HEK293 (cell line): ENCODE results near the gene PDE1C.

Source experiments
- CTCF ChIA-PET: fragments of 350-600 bp; formaldehyde crosslinking; extraction: SDS; loops from one replicate; lab custom pipeline; 2021; ENCODE audit warnings: antibody characterized with exemption; lab: Yijun Ruan, JAX
- POLR2A ChIA-PET: fragments of 300-600 bp; formaldehyde crosslinking; extraction: SDS; loops from one replicate; lab custom pipeline; 2020; ENCODE audit warnings: antibody characterized with exemption, inconsistent platforms; lab: Yijun Ruan, JAX
- H3K27ac ChIP-seq: fragments of 200-500 bp; sonication (Bioruptor generic); 2 replicates; pipeline ENCODE4 v1.5.1; 2014; ENCODE audit warnings: low read depth, low read length, control low read depth, inconsistent platforms; ENCODE audit errors: extremely low read depth
- H3K36me3 ChIP-seq, 2 experiments: fragments of 200-500 bp in 1 of 2; sonication (Bioruptor generic) in 1 of 2; 1 replicate in 1 of 2; 2 replicates in 1 of 2; pipeline ENCODE4 v1.5.1; 2014 to 2017; ENCODE audit warnings: inconsistent platforms in 2 of 2, low read length in 2 of 2; ENCODE audit not compliant: control insufficient read depth in 2 of 2, insufficient read depth in 1 of 2
- H3K4me1 ChIP-seq: fragments of 200-500 bp; sonication (Bioruptor generic); 2 replicates; pipeline ENCODE4 v1.5.1; 2014; ENCODE audit warnings: mild to moderate bottlenecking, low read length, inconsistent platforms; ENCODE audit not compliant: control insufficient read depth, insufficient read depth
- H3K4me3 ChIP-seq: 2 replicates; pipeline ENCODE4 v1.5.1; 2011; ENCODE audit warnings: low read depth, mild to moderate bottlenecking, control low read depth, low read length, moderate library complexity
- H3K9me3 ChIP-seq: fragments of 200-500 bp; sonication (Bioruptor generic); 2 replicates; pipeline ENCODE4 v1.5.1; 2014; ENCODE audit warnings: low read depth, low read length, inconsistent platforms; ENCODE audit not compliant: control insufficient read depth, insufficient read depth
- BCL11A ChIP-seq: fragments of 450-650 bp; formaldehyde crosslinking; IDR thresholded peaks from 2 replicates; pipeline ENCODE4 v1.5.1; 2016; ENCODE audit warnings: low read depth, missing biosample characterization, missing genetic modification characterization
- FEZF1 ChIP-seq: fragments of 450-650 bp; formaldehyde crosslinking; IDR thresholded peaks from 2 replicates; pipeline ENCODE4 v1.5.1; 2016; ENCODE audit warnings: missing biosample characterization, missing genetic modification characterization
- IKZF3 ChIP-seq: fragments of 450-650 bp; IDR thresholded peaks from 2 replicates; pipeline ENCODE4 v1.5.0; 2018; ENCODE audit warnings: missing biosample characterization, mild to moderate bottlenecking, missing genetic modification characterization, moderate library complexity
- KLF7 ChIP-seq: fragments of 450-650 bp; formaldehyde crosslinking; IDR thresholded peaks from 2 replicates; pipeline ENCODE4 v1.5.1; 2016; ENCODE audit warnings: missing biosample characterization, missing genetic modification characterization, borderline replicate concordance
- SP2 ChIP-seq: fragments of 450-650 bp; formaldehyde crosslinking; IDR thresholded peaks from 2 replicates; pipeline ENCODE4 v1.5.1; 2016; ENCODE audit warnings: missing biosample characterization, missing genetic modification characterization
- TCF7L2 ChIP-seq: IDR thresholded peaks from 2 replicates; pipeline ENCODE4 v1.6.1; 2011; ENCODE audit warnings: low read depth, mild to moderate bottlenecking, inconsistent platforms, low read length, moderate library complexity, borderline replicate concordance
- ZBTB21 ChIP-seq: fragments of 450-650 bp; formaldehyde crosslinking; IDR thresholded peaks from 2 replicates; pipeline ENCODE4 v1.5.1; 2017; ENCODE audit warnings: missing biosample characterization, missing genetic modification characterization
- ZFP3 ChIP-seq: fragments of 450-650 bp; formaldehyde crosslinking; IDR thresholded peaks from 2 replicates; pipeline ENCODE4 v1.5.1; 2016; ENCODE audit warnings: low read depth, missing biosample characterization, missing genetic modification characterization
- ZFP69B ChIP-seq: fragments of 450-650 bp; formaldehyde crosslinking; IDR thresholded peaks from 2 replicates; pipeline ENCODE4 v1.5.1; 2016; ENCODE audit warnings: missing biosample characterization, missing genetic modification characterization
- ZNF10 ChIP-seq: fragments of 450-650 bp; formaldehyde crosslinking; IDR thresholded peaks from 2 replicates; pipeline ENCODE4 v1.5.1; 2017; ENCODE audit warnings: missing biosample characterization, missing genetic modification characterization
- ZNF16 ChIP-seq: fragments of 450-650 bp; formaldehyde crosslinking; IDR thresholded peaks from 2 replicates; pipeline ENCODE4 v1.5.1; 2016; ENCODE audit warnings: low read depth, missing biosample characterization, missing genetic modification characterization
- ZNF174 ChIP-seq: fragments of 450-650 bp; formaldehyde crosslinking; IDR thresholded peaks from 2 replicates; pipeline ENCODE4 v1.5.0; 2017; ENCODE audit warnings: missing biosample characterization, mild to moderate bottlenecking, missing genetic modification characterization
- ZNF24 ChIP-seq: fragments of 450-650 bp; formaldehyde crosslinking; IDR thresholded peaks from 2 replicates; pipeline ENCODE4 v1.5.1; 2016; ENCODE audit warnings: missing biosample characterization, missing genetic modification characterization
- ZNF350 ChIP-seq: fragments of 450-650 bp; formaldehyde crosslinking; IDR thresholded peaks from 2 replicates; pipeline ENCODE4 v1.5.0; 2017; ENCODE audit warnings: missing biosample characterization, mild to moderate bottlenecking, missing genetic modification characterization
- ZNF354C ChIP-seq: fragments of 450-650 bp; formaldehyde crosslinking; IDR thresholded peaks from 2 replicates; pipeline ENCODE4 v1.5.1; 2016; ENCODE audit warnings: missing biosample characterization, missing genetic modification characterization, low read depth, borderline replicate concordance
- ZNF548 ChIP-seq: fragments of 450-650 bp; formaldehyde crosslinking; IDR thresholded peaks from 2 replicates; pipeline ENCODE4 v1.5.1; 2016; ENCODE audit warnings: missing biosample characterization, missing genetic modification characterization
- ZNF623 ChIP-seq: fragments of 450-650 bp; formaldehyde crosslinking; IDR thresholded peaks from 2 replicates; pipeline ENCODE4 v1.5.1; 2016; ENCODE audit warnings: missing biosample characterization, missing genetic modification characterization
- ZNF664 ChIP-seq: fragments of 450-650 bp; formaldehyde crosslinking; IDR thresholded peaks from 2 replicates; pipeline ENCODE4 v1.5.1; 2016; ENCODE audit warnings: missing biosample characterization, missing genetic modification characterization
- TF ChIP-seq, protein P1 (sequence below): fragments of 450-650 bp; formaldehyde crosslinking; IDR thresholded peaks from 2 replicates; pipeline ENCODE4 v1.5.1; 2017; ENCODE audit warnings: missing biosample characterization, missing genetic modification characterization
- TF ChIP-seq, protein P2 (sequence below): fragments of 450-650 bp; formaldehyde crosslinking; IDR thresholded peaks from 2 replicates; pipeline ENCODE4 v1.5.1; 2016; ENCODE audit warnings: missing biosample characterization, missing genetic modification characterization
- TF ChIP-seq, protein P3 (sequence below): fragments of 450-650 bp; formaldehyde crosslinking; IDR thresholded peaks from 2 replicates; pipeline ENCODE4 v1.5.0; 2017; ENCODE audit warnings: missing biosample characterization, missing genetic modification characterization, borderline replicate concordance
- TF ChIP-seq, protein P4 (sequence below): fragments of 450-650 bp; formaldehyde crosslinking; IDR thresholded peaks from 2 replicates; pipeline ENCODE4 v1.5.1; 2016; ENCODE audit warnings: missing biosample characterization, missing genetic modification characterization
- TF ChIP-seq, protein P5 (sequence below): fragments of 450-650 bp; formaldehyde crosslinking; IDR thresholded peaks from 2 replicates; pipeline ENCODE4 v1.5.1; 2017; ENCODE audit warnings: missing biosample characterization, missing genetic modification characterization
- TF ChIP-seq, protein P6 (sequence below): fragments of 450-650 bp; formaldehyde crosslinking; conservative IDR thresholded peaks from 2 replicates; pipeline ENCODE4 v1.5.1; 2016; ENCODE audit warnings: low read depth, missing biosample characterization, missing genetic modification characterization

Gene PDE1C

DNA sequence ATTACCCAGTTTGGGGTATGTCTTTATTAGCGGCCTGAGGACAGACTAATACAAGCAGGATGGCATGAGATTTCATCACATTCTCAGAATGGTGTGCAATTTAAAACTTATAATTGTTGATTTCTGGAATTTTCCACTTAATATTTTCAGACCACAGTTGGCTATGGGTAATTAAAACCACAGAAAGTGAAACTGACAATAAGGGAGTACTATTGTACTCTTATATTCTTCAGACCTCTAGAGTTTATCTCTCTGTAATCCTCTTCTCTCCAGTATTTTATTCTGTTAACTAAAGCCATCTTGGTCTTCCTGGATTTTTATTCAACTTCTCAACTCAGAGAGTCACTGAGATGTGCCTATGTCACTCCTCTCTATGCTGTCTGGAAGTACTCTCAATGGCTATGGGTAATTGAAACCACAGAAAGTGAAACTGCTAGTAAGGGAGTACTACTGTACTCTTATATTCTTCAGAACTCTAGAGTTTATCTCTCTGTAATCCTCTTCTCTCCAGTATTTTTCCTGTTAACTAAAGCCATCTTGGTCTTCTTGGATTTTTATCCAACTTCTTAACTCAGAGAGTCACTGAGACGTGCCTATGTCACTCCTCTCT, 264.9 kb downstream of the PDE1C start:
- no peaks in the 10 kb centered on the region for H3K36me3 ChIP-seq
- ChIA-PET CTCF (no interaction called here), POLR2A (no interaction called here)
- TF ChIP-seq ZNF350 (tag by site-specific recombination) = no peak
- TF ChIP-seq BCL11A = no peak
- no peak for TF ChIP-seq KLF7
- TF ChIP-seq SP2 = no peak
- no peak for TF ChIP-seq TCF7L2
- no peak for TF ChIP-seq ZNF174
- TF ChIP-seq FEZF1 (tag by site-specific recombination) = no peak
- no peak for TF ChIP-seq ZNF10 (tag by site-specific recombination)
- TF ChIP-seq IKZF3 (tag by site-specific recombination) = no peak
- TF ChIP-seq ZFP3 (tag by site-specific recombination) = no peak
- TF ChIP-seq ZNF623 (tag by site-specific recombination) = no peak
- TF ChIP-seq, protein P1, sequence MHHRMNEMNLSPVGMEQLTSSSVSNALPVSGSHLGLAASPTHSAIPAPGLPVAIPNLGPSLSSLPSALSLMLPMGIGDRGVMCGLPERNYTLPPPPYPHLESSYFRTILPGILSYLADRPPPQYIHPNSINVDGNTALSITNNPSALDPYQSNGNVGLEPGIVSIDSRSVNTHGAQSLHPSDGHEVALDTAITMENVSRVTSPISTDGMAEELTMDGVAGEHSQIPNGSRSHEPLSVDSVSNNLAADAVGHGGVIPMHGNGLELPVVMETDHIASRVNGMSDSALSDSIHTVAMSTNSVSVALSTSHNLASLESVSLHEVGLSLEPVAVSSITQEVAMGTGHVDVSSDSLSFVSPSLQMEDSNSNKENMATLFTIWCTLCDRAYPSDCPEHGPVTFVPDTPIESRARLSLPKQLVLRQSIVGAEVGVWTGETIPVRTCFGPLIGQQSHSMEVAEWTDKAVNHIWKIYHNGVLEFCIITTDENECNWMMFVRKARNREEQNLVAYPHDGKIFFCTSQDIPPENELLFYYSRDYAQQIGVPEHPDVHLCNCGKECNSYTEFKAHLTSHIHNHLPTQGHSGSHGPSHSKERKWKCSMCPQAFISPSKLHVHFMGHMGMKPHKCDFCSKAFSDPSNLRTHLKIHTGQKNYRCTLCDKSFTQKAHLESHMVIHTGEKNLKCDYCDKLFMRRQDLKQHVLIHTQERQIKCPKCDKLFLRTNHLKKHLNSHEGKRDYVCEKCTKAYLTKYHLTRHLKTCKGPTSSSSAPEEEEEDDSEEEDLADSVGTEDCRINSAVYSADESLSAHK = no peak
- no peak for TF ChIP-seq ZBTB21 (tag by site-specific recombination)
- TF ChIP-seq, protein P2, sequence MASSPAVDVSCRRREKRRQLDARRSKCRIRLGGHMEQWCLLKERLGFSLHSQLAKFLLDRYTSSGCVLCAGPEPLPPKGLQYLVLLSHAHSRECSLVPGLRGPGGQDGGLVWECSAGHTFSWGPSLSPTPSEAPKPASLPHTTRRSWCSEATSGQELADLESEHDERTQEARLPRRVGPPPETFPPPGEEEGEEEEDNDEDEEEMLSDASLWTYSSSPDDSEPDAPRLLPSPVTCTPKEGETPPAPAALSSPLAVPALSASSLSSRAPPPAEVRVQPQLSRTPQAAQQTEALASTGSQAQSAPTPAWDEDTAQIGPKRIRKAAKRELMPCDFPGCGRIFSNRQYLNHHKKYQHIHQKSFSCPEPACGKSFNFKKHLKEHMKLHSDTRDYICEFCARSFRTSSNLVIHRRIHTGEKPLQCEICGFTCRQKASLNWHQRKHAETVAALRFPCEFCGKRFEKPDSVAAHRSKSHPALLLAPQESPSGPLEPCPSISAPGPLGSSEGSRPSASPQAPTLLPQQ = no peak
- TF ChIP-seq ZNF16 (tag by site-specific recombination) = no peak
- TF ChIP-seq ZNF354C (tag by site-specific recombination) = no peak
- no peak for TF ChIP-seq ZFP69B
- H3K4me1 ChIP-seq = no peaks in the 10 kb centered on the region
- no peaks in the 10 kb centered on the region for H3K9me3 ChIP-seq
- no peak overlapping the region for H3K27ac ChIP-seq
- H3K4me3 ChIP-seq = no peak overlapping the region

DNA sequence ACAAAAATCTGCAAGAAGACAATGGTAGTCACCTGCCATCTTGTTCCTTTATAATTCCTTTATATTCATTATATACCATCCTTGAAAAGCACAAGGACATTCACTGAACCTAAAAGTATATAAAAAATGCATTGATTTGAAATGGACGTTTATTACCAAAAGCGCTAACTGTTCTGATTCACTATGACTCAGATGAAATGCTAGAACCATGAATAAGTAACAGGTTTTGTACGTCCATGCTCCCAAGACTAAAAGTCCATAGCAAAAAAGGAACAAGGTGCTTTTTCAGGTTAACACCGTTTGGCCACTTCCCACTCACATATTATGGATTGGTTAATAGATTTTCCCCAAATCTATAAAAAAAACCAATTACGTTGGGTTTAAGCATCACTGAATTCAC, 273.8 kb downstream of the PDE1C start:
- ChIA-PET POLR2A (no interaction called here), CTCF (interaction anchor here (1.6 kb wide), 1 partner anchor 14 kb away, joined by 3 read pairs; no protein-coding TSS in a partner anchor)
- H3K4me1 ChIP-seq = no peaks in the 10 kb centered on the region
- no peaks in the 10 kb centered on the region for H3K9me3 ChIP-seq
- no peak overlapping the region for H3K27ac ChIP-seq
- no peaks in the 10 kb centered on the region for H3K36me3 ChIP-seq
- H3K4me3 ChIP-seq = no peak overlapping the region
- TF ChIP-seq, protein P3, sequence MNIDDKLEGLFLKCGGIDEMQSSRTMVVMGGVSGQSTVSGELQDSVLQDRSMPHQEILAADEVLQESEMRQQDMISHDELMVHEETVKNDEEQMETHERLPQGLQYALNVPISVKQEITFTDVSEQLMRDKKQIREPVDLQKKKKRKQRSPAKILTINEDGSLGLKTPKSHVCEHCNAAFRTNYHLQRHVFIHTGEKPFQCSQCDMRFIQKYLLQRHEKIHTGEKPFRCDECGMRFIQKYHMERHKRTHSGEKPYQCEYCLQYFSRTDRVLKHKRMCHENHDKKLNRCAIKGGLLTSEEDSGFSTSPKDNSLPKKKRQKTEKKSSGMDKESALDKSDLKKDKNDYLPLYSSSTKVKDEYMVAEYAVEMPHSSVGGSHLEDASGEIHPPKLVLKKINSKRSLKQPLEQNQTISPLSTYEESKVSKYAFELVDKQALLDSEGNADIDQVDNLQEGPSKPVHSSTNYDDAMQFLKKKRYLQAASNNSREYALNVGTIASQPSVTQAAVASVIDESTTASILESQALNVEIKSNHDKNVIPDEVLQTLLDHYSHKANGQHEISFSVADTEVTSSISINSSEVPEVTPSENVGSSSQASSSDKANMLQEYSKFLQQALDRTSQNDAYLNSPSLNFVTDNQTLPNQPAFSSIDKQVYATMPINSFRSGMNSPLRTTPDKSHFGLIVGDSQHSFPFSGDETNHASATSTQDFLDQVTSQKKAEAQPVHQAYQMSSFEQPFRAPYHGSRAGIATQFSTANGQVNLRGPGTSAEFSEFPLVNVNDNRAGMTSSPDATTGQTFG (tag by site-specific recombination) = no peak
- TF ChIP-seq ZNF24 (tag by site-specific recombination) (no peak), ZFP69B (no peak), ZNF664 (tag by site-specific recombination) (no peak), ZFP3 (tag by site-specific recombination) (no peak), ZNF548 (tag by site-specific recombination) (no peak)
- TF ChIP-seq, protein P4, sequence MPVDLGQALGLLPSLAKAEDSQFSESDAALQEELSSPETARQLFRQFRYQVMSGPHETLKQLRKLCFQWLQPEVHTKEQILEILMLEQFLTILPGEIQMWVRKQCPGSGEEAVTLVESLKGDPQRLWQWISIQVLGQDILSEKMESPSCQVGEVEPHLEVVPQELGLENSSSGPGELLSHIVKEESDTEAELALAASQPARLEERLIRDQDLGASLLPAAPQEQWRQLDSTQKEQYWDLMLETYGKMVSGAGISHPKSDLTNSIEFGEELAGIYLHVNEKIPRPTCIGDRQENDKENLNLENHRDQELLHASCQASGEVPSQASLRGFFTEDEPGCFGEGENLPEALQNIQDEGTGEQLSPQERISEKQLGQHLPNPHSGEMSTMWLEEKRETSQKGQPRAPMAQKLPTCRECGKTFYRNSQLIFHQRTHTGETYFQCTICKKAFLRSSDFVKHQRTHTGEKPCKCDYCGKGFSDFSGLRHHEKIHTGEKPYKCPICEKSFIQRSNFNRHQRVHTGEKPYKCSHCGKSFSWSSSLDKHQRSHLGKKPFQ (tag by site-specific recombination) = no peak
- TF ChIP-seq, protein P5, sequence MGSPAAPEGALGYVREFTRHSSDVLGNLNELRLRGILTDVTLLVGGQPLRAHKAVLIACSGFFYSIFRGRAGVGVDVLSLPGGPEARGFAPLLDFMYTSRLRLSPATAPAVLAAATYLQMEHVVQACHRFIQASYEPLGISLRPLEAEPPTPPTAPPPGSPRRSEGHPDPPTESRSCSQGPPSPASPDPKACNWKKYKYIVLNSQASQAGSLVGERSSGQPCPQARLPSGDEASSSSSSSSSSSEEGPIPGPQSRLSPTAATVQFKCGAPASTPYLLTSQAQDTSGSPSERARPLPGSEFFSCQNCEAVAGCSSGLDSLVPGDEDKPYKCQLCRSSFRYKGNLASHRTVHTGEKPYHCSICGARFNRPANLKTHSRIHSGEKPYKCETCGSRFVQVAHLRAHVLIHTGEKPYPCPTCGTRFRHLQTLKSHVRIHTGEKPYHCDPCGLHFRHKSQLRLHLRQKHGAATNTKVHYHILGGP = no peak
- TF ChIP-seq, protein P6, sequence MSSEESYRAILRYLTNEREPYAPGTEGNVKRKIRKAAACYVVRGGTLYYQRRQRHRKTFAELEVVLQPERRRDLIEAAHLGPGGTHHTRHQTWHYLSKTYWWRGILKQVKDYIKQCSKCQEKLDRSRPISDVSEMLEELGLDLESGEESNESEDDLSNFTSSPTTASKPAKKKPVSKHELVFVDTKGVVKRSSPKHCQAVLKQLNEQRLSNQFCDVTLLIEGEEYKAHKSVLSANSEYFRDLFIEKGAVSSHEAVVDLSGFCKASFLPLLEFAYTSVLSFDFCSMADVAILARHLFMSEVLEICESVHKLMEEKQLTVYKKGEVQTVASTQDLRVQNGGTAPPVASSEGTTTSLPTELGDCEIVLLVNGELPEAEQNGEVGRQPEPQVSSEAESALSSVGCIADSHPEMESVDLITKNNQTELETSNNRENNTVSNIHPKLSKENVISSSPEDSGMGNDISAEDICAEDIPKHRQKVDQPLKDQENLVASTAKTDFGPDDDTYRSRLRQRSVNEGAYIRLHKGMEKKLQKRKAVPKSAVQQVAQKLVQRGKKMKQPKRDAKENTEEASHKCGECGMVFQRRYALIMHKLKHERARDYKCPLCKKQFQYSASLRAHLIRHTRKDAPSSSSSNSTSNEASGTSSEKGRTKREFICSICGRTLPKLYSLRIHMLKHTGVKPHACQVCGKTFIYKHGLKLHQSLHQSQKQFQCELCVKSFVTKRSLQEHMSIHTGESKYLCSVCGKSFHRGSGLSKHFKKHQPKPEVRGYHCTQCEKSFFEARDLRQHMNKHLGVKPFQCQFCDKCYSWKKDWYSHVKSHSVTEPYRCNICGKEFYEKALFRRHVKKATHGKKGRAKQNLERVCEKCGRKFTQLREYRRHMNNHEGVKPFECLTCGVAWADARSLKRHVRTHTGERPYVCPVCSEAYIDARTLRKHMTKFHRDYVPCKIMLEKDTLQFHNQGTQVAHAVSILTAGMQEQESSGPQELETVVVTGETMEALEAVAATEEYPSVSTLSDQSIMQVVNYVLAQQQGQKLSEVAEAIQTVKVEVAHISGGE (tag by site-specific recombination) = no peak
